Measurements from ENCODE around the gene SPOPL.

The SPOPL gene

DNA sequence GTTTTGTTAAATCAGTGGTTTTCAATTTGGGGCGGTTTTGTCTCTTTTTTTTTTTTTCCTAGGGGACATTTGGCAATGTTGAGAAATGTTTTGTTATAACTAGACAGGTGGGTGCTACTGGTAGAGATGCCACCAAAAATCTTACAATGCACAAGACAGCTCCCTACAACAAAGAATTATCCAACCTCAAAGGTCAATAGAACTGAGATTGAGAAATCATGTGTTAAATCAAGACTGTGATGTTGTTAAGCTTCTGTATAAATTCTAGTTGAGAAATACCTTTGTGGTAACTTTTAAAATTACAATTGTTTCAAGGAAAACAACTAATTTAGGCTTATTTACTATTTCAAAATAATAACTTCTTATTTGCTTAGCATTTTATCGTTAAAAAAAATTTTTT is 9.4 kb upstream of the SPOPL start:
- Histone ChIP-seq H3K27me3 (ENCODE audit: insufficient read depth, poor library complexity, severe bottlenecking) (no peaks in the 10 kb centered on the region), H3K4me3 (replicated peaks; ENCODE audit: insufficient read depth, low read length) (no peak overlapping the region), H3K27ac (replicated peaks) (no peak overlapping the region)
- no peak for DNase-seq (ENCODE audit: low read depth in 1 of 2, low spot score in 1 of 2)
- TF ChIP-seq, protein P1, sequence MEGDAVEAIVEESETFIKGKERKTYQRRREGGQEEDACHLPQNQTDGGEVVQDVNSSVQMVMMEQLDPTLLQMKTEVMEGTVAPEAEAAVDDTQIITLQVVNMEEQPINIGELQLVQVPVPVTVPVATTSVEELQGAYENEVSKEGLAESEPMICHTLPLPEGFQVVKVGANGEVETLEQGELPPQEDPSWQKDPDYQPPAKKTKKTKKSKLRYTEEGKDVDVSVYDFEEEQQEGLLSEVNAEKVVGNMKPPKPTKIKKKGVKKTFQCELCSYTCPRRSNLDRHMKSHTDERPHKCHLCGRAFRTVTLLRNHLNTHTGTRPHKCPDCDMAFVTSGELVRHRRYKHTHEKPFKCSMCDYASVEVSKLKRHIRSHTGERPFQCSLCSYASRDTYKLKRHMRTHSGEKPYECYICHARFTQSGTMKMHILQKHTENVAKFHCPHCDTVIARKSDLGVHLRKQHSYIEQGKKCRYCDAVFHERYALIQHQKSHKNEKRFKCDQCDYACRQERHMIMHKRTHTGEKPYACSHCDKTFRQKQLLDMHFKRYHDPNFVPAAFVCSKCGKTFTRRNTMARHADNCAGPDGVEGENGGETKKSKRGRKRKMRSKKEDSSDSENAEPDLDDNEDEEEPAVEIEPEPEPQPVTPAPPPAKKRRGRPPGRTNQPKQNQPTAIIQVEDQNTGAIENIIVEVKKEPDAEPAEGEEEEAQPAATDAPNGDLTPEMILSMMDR (IDR thresholded peaks at IDR 0.05; ENCODE audit: insufficient read depth, low read length): no peak
- TF ChIP-seq, protein P2, sequence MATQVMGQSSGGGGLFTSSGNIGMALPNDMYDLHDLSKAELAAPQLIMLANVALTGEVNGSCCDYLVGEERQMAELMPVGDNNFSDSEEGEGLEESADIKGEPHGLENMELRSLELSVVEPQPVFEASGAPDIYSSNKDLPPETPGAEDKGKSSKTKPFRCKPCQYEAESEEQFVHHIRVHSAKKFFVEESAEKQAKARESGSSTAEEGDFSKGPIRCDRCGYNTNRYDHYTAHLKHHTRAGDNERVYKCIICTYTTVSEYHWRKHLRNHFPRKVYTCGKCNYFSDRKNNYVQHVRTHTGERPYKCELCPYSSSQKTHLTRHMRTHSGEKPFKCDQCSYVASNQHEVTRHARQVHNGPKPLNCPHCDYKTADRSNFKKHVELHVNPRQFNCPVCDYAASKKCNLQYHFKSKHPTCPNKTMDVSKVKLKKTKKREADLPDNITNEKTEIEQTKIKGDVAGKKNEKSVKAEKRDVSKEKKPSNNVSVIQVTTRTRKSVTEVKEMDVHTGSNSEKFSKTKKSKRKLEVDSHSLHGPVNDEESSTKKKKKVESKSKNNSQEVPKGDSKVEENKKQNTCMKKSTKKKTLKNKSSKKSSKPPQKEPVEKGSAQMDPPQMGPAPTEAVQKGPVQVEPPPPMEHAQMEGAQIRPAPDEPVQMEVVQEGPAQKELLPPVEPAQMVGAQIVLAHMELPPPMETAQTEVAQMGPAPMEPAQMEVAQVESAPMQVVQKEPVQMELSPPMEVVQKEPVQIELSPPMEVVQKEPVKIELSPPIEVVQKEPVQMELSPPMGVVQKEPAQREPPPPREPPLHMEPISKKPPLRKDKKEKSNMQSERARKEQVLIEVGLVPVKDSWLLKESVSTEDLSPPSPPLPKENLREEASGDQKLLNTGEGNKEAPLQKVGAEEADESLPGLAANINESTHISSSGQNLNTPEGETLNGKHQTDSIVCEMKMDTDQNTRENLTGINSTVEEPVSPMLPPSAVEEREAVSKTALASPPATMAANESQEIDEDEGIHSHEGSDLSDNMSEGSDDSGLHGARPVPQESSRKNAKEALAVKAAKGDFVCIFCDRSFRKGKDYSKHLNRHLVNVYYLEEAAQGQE (IDR thresholded peaks at IDR 0.05; ENCODE audit: insufficient replicate concordance, low read depth): no peak
- no peak for TF ChIP-seq SPI1 (IDR thresholded peaks at IDR 0.05; ENCODE audit: borderline replicate concordance, low read depth)
- TF ChIP-seq POLR2AphosphoS5 (IDR thresholded peaks at IDR 0.05; ENCODE audit: low read depth): no peak
- TF ChIP-seq GABPA (IDR thresholded peaks at IDR 0.05; ENCODE audit: low read depth): no peak

DNA sequence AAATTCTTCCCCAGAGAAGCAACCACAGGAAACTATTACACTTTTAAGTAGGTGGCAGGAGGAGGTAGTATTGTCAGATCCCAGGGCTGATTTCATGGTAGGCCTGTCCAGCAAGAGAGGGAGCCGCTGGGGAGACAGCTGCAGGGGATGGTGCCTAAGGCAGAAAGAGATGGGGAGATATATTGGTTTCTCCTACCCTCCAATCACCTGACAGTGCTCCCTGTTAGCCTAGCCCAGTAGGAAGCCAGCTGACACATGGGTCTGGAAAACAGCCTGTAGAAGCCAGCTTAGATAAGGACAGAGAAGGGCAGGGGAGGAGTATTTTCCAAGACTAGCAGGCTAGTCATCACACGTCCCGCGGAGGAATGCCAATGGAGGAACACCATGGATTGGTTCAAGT is 8.2 kb upstream of the SPOPL start:
- no peak overlapping the region for H3K27ac ChIP-seq (replicated peaks)
- TF ChIP-seq POLR2AphosphoS5 (IDR thresholded peaks at IDR 0.05; ENCODE audit: low read depth) (no peak), GABPA (IDR thresholded peaks at IDR 0.05; ENCODE audit: low read depth) (no peak), SPI1 (IDR thresholded peaks at IDR 0.05; ENCODE audit: borderline replicate concordance, low read depth) (no peak)
- TF ChIP-seq, protein P1 (IDR thresholded peaks at IDR 0.05; ENCODE audit: insufficient read depth, low read length): no peak
- TF ChIP-seq, protein P2 (IDR thresholded peaks at IDR 0.05; ENCODE audit: insufficient replicate concordance, low read depth): no peak
- H3K4me3 ChIP-seq (replicated peaks; ENCODE audit: insufficient read depth, low read length): no peak overlapping the region
- H3K27me3 ChIP-seq (ENCODE audit: insufficient read depth, poor library complexity, severe bottlenecking): no peaks in the 10 kb centered on the region
- no peak for DNase-seq (ENCODE audit: low read depth in 1 of 2, low spot score in 1 of 2)

DNA sequence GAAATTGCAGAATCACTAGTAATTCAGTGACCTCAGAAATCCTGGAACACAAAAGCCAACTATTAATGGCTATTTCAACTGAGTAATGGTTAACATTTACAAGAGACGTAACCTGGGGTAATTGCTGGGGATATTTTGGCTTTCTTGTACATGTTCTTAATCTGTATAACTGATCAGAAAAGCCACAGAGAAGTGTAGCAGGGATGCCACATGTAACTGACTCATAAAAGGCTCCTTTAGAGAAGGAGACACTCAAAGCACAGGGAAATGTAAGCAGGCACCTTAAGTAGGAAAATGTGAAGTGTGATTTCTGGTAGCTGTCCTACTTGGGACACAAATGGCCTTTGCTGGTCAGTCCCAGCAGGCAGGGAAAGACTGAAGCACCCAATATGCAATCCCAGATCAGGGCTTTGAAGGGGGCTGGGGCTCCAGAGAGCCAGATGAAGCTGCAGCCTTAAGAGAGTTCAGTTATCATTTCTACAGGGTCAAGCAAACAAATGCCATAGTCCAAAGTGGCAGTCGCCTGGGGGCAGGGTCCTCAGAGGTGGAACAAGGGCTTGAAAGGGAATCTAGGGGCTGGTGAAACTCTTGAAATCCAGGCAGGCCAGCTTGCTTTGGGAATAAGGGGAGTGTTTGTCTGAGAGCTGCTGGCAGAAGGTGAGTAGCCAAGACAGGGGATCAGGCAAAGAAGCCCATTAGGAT is 7.2 kb upstream of the SPOPL start:
- no peak for DNase-seq (ENCODE audit: low read depth in 1 of 2, low spot score in 1 of 2)
- TF ChIP-seq, protein P1 (IDR thresholded peaks at IDR 0.05; ENCODE audit: insufficient read depth, low read length): no peak
- no peak for TF ChIP-seq POLR2AphosphoS5 (IDR thresholded peaks at IDR 0.05; ENCODE audit: low read depth)
- no peak for TF ChIP-seq SPI1 (IDR thresholded peaks at IDR 0.05; ENCODE audit: borderline replicate concordance, low read depth)
- TF ChIP-seq GABPA (IDR thresholded peaks at IDR 0.05; ENCODE audit: low read depth): no peak
- TF ChIP-seq, protein P2 (IDR thresholded peaks at IDR 0.05; ENCODE audit: insufficient replicate concordance, low read depth): no peak
- no peaks in the 10 kb centered on the region for H3K27me3 ChIP-seq (ENCODE audit: insufficient read depth, poor library complexity, severe bottlenecking)
- H3K27ac ChIP-seq (replicated peaks): no peak overlapping the region
- H3K4me3 ChIP-seq (replicated peaks; ENCODE audit: insufficient read depth, low read length): no peak overlapping the region
